Myocyte (in vitro differentiated cells): ENCODE measurements around the gene DRAM2. TPM values are rescaled to one million over a fixed set of nuclear protein-coding genes. Genes with fewer than 3 reads are reported as not detected.
"Not testable (repeated sequence)": the region's sequence is repeated elsewhere in the genome, so short reads cannot be mapped to it uniquely, and the experiment has no call there.

ENCODE experiments used
- DNase-seq: peaks from one replicate; pipeline ENCODE4 v3.0.0-alpha.2; 2012; ENCODE audit warnings: low read depth
- total RNA-seq: library from RNA; depleted of rRNA; stranded (reverse); fragments of >200 nt; gene quantifications from 2 replicates; pipeline ENCODE4 v1.2.3, GENCODE V29; 2014

Gene DRAM2
- total RNA-seq, 1 donor from 2014 or later: 39.2 TPM

DNA sequence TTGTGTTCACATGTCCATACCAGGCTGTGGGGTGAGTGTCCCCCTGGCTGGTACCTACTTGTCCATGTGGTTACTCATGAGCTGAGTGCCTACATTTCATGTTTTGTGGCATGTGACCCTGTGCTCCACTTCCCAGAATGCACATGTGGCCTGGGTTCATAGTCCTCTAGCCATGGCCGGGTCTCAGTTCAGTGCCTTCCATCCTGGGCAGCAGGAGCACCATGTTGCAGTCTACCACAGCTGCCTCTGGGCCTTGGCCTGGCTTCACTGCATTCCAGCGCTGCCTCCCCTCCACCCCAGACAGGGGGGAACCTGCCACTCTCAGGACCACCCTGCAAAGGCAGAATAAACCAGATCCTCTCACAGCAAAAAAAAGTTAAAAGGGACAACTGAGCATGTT is 5.6 kb upstream of the DRAM2 start:
- no peak for DNase-seq

DNA sequence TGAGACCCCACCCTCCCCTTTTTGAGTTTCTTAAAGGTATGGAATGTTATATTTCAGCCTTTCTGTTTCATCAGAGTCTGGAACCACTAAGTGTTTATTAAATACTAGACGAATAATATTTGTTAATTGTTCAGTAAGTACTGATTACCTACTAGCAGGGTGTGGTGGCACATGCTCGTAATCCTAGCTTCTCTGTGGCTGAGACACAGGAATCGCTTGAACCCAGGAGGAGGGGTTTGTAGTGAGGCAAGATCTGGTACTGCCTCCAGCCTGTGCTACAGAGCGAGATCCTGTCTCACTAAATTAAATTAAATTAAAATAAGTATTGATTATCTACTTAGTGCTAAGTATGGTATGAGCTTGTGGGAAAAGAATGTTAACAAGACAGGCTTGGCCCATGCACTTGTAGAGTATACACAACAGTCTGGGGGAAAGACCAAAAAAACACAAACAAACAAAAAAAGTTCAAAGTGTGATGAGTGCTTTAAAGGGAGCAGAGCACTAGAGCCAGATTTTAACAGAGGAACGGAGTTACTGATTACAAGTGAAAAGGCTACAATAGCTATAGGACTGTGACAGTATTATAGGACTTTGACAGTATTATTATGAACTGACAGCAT is 2.6 kb upstream of the DRAM2 start:
- no peak for DNase-seq

DNA sequence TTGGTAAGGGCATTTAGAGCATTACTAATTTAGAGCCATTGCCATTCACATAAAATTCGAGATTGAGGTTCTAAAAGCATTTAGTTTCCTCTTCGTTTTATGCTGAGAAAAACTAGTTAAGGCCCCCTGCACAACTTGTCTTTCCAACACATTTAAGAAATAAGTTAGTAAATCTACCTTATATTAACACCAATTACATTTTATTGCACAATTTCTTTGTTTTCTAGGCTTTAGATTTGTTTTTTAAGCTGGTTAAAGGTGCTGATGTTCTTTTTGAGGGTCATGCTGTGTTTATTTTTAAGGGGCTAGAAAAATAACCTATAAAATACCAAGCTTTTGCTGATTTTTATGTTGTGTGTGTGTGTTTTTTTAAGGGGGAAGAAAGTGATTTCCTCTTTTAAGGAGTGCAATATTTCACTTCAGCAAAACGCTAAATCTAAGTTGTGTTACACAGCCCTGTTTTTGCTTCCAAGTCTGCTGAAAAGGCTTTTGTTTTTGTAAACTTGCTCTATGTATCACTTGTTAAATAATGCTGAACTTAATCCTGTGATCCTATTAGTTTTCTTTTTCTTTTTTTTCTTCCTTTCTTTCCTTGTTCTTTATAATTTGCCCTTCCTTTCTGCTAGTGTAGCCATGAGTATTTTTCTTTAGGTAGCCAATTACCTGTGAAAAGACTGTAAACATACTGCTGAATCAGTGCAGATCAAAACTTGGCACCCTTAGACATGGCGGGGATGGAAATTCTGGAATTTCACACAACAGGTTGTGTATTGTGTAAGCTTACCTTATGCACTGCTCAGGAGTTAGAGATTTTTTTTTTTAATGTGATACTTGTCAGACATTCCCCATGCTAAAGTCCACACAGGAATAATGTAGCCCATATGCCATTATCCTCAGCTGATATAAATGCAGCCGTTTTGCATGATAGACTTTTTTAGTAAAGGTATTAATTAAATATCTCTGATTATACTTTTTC is 1.6 kb upstream of the DRAM2 start:
- DNase-seq: no peak

DNA sequence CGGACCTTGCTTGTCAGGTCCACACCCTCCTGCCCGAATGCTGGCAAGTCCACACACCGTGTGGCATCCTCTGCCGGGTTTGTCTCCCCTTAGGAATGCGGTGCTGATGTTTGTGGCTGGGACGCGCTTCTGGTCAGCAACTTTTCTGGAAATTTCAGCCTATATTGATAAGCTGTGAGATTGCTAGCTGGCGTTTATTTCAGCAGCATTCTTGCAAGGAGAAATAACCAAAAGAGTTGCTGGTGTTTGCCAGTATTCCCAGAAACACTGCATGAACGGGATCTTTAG is 731 bp upstream of the DRAM2 start:
- DNase-seq: peak; percentile 62

DNA sequence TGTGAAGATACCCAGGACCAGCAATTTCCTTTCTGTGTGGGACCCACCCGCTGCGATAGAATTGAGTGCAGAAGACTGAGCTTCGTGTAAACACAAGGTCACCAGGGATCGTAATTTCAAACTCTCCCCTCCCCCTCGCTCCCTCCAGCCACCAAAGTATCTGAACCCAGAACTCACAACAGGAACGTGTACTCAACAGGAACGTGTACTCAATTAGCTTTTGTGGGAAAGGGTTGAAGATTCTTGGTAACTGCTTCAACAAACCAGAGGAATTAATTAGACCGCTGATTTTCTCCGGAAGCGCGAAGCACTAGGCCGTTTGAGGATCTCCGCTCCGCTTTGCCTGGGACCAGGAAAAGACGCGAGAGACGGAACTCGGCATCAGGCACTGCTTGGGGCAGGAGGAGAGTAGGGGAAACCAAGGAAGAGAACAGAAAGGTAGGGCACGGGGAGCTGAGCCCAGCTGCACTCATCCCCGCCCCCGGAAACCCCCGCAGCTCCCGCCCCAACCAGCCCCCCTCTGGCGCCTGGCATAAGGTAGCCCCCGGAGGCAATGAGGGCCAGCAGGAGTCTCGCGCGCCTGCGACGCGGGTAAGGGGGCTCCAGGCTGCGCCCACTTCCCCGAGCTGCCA is 453 bp downstream of the DRAM2 start:
- DNase-seq: peak; percentile 62

DNA sequence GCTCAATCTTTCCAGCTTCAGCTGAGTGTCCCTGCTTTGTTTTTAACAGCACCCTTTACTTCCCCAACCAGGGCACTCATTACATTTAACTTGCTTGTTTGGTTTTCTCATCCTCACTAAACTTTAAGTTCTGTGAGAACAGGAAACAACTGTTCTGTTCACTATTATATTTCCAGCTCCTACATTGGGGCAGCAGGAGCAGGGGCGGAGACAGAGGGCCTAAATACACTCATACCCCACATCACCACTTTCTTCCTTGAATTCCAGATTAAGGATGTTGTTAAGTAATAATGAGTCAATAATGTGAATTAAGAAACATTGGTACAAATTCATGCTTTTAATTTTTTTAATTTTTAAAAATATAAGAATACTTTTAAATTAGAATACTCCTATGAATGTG is 6.0 kb downstream of the DRAM2 start:
- no peak for DNase-seq

DNA sequence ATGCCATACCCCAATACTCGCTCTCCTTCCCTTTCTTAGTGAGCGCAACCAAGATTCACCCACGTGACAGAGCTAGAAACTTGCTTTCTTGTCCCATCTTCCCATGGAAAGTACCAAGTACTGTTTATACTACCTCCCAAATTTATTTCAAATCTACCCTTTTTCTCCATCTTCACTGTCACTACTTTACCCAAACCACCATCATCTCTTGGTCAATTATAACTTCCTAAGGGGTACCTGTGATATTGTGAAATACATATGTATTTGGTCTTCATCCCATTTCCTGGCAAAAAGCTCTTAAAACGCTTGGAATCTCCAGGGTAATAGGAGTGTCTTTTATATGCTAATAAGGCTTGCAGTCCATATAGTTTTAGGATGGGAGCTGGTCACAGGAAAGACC is 8.2 kb downstream of the DRAM2 start:
- DNase-seq: no peak

DNA sequence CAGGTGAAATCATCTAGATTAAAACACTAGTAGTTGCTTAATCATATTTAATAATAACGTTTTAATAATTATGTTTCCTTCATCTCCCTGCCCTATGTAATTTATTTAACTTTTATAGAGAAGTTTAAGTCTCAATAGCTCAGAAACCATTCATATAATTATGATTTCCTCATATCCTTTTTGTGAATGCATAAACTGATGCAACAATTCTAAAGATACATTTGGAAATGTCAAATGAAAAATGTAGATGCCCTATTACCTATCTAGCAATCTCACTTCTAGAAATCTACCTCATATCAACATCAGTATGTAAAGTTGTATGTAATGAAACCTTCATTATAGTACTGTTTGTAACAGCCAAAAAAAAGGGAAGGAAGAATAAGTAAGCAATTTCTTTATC is 10.5 kb downstream of the DRAM2 start:
- no peak for DNase-seq

DNA sequence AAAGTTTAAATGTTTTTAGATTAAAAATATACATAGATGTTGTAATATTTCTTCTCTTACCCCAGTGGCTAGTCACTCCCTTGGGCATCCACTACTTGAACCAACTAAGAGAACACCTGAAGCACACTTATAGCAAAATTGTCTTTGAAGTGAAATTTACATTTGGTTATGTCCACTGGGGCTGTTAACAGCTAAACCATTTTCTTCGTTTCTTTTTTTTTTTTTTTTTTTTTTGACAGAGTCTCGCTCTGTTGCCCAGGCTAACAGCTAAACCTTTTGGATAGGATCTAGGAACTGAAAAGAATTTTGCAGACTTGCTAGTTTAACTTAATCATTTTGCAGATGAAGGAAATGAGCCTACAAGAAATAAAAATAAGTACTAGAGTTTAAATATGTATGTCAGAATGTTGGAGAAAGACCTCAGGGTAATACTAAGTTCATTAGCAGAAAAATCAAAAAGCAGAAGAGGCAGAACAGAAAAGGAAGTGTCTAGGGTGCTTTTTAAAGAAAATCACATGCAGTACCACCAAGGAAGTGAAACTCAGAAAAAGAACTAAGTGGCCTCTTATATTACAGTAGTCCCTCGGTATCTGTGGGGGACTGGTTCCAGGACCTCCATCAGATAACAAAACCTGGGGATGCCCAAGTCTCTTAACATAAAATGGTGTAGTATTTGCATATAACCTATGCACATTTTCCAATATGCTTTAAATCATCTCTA is 11.8 kb downstream of the DRAM2 start:
- no peak for DNase-seq

DNA sequence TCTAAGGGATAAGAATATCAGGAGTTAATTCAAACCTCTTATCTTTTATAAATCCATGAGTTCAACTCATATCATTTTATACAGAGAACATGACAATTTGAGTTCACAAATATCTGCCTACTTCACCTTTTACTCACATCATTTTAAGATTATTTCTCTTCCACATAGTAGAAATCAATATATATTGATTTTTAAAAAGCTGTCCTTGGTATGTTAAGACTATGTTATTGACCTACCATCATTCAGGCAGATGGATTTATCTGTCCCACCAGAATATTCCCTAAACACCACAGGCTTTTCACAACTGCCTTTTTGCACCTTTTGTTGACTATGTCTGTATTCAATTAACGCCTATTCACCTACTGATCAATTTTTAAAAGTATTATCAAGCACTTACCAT is 13.5 kb downstream of the DRAM2 start:
- DNase-seq: no peak

DNA sequence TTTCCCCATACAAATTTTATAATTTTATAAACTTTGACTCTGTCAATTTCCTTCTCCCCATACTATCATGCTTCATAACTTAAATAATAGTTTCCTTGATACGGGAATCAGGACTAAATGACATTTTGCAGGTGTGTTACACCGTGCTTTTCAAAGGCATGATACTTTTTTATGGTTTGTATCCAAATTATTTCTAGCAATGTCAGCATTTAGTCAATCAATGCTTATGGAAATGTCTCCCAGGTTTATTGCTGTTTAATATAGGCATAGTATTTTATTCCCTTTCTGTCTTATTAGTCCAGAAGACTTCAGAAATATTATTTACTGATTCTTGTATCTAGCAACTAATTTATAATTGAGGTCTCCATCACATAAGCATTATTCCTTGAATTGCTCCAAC is 23.4 kb downstream of the DRAM2 start:
- DNase-seq: no peak

DNA sequence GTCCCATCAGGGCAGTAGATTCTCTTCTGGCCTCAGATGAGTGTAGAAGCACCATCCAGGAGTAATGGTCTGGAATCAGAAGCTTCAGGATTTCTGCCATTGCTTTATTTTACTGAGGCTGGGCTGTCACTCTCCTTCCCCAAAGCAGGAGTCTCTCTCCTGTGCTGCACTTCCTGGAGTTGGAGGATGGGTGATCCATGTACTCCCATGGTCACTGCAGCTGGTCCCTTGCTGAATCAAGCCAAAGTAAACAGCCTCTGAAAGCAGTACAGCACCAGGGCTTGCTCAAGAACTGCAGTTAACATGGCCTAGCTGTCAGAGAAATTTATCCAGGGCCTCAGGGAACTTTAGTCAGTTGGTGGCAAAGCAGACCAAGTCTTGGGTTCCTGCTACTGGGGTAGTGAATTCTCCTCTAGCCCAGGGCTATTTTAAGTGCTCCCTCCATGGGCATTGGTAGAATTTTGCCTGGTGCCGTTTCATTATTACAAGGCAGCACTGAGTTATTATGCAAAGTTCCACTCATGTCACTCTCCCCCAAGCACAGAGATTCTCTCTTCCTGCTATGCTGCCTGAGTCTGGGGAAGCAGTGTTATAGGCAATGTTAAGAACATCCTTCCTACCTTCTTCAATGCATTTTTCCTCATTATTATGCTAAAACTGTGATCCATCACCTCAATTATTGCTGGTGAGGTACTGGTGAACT is 29.5 kb downstream of the DRAM2 start:
- peak; percentile 1 for DNase-seq

DNA sequence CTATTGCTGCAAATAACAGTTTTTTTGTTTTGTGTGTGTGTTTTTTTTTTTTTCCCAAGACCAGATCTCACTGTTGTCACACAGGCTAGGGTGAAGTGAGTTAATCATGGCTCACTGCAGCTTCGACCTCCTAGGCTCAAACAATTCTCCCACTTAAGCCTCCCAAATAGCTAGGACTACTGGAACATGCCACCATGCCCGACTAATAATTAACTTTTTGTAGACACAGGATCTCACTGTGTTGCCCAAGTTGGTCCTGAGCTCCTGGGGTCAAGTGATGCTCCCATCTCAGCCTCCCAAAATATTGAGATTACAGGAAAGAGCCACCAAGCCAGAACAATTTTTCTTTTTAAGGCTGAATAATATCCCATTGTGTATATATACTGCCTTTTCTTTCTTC is 34.9 kb downstream of the DRAM2 start:
- no peak for DNase-seq

DNA sequence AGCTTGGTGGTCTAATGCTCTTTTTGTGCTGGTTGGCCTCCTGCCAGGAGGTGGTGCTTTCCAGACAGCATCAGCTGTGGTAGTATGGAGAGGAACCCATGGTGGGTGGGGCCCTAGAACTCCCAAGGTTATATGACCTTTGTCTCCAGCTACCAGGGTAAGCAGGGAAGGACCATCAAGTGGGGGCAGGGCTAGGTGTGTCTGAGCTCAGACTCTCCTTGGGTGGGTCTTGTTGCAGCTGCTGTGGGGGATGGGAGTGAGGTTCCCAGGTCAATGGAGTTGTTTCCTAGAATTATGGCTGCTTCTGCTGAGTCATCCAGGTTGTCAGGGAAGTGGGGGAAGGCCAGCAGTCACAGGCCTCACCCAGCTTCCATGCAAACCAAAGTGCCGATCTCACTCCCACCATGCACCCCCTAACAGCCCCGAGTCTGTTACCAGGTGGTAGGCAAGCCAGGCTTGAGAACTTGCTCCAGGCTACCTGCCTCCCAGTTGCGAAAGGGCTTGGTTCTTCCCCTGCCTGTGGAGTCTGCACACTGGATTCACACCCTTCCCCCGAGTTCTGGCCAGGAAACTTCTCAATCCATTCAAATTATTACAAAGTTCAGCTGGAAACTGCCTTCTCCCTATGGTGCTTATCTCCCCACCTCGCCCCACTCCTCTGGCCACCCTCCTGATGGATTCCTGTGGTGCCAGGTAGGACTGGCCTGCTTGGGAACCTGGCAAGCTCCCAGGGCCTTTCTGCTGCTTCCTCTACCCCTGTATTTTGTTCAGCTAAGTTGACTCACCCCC is 37.8 kb downstream of the DRAM2 start:
- no peak for DNase-seq

DNA sequence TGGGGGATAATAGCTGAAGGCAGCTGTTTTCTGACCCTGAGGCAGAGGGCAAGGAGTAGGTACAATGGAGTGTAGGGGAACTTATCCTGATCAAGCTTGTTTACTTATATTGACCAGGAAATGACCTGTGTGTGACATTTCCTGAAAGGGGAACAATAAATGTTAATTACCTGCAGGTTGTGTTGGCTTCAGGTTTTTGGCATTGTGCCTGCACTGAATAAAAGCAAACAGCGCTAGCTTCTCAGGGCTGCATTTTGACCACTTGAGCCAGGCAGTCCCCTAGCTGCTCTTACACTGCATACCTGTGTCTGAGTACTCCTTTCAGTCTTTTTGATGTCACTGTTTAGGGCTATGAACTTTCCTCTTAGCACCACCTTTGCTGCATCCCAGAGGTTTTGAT is 40.6 kb downstream of the DRAM2 start:
- no peak for DNase-seq

DNA sequence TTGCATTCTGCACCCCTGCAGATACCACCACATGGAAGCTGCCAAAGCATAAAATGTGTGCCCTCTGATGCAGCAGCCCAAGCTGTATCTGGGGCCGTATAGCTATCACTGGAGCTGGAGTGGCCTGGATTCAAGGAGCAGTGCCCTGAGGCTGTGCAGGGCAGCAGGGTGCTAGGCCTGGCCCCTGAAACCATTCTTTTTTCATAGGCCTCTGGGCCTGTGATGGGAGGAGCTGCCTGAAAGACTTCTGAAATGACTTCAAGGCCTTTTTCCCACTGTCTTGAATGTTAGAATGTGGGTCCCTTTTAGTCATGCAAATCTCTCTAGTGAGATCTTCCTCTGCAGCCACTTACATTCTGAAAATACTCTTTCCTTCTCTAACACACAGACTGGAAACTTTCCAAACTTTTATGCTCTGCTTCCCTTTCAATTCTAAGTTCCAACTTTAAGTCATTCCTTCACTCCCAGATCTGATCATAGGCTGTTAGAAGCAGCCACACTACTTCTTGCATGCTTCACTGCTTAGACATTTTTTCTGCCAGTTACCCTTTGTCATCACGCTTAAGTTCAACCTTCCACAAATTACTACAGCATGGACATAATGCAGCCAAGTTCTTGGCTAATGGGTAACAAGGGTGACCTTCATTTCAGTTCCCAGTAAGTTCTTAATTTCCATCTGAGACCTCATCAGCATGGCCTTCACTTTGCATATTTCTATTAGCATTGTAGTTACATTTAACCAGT is 42.4 kb downstream of the DRAM2 start:
- DNase-seq: no peak

DNA sequence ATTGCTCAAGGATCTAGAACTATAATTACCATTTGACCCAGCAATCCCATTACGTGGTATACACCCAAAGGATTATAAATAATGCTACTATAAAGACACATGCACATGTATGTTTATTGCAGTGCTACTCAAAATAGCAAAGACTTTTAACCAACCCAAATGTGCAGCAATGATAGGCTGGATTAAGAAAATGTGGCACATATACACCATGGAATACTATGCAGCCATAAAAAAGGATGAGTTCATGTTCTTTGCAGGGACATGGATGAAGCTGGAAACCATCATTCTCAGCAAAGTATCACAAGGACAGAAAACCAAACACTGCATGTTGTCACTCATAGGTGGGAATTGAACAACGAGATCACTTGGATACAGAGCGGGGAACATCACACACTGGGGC is 44.5 kb downstream of the DRAM2 start:
- not testable (repeated sequence) for DNase-seq

DNA sequence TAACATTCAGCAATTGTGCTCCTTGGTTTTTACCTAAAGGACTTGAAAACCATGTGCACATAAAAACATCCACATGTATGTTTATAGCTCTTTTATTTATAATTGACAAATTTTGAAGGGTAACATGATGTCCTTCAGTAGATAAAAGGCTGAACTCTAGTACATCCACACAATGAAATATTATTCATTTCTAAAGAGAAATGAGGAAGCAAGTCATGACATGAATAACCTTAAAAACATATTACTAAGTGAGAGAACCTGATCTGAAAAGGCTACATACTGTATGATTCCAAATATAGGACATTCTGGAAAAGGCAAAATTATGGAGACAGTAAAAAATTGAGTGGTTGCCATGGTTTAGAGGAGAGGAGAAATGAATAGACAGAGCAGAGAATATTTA is 50.3 kb downstream of the DRAM2 start:
- no peak for DNase-seq

DNA sequence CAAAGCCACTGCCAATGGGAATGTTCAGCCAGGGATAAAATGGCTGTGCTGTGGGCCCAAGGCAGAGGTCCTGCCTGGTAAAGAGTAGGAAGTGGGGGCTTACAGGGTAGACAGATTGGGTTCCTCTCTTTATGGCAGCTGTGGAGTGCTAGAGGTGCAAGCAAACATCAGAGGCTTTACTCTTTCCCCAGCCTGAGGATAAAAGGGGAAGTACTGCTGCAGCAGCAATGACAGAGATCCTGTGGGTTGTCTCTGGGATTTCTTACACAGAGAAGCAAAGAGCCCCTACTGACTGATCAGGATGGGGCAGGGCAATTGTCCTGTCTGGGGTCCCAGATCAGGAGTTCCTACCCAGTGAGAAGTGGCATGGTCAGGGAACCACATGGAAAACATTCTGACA is 54.2 kb downstream of the DRAM2 start:
- no peak for DNase-seq

DNA sequence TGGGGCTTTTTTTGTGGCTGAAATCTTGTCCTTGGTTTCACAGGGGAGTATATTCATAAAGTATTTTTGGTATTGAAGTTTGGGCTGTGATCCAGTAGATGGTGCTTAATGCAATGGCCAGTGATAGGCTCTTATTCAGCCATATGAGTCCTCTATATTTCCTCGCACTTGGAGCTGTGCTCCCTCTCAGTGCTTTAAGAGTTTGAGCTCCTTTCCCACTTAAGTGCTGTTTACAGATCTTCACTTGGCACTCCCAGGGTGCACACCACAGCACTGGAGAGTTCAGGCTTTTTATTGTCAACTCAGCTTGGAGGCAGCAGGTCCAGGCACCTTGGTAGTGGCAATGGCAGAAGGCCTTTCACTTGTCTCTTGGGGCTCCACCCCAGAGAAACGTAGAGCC is 54.9 kb downstream of the DRAM2 start:
- DNase-seq: no peak
